Effector memory CD4-positive, alpha-beta T cell (primary cell): ENCODE results near the gene IFI27.

ENCODE experiments used
- DNase-seq, 3 donors: peaks; one replicate each; pipeline ENCODE4 v3.0.0-alpha.2; 2020
- H3K27ac ChIP-seq: 2 replicates; pipeline ENCODE4 v1.7.0; 2013; ENCODE audit warnings: mild to moderate bottlenecking, low read length, moderate library complexity; ENCODE audit not compliant: insufficient read depth, poor library complexity, severe bottlenecking
- H3K27me3 ChIP-seq: replicated peaks from 2 replicates; pipeline ENCODE4 v1.7.0; 2013; ENCODE audit warnings: mild to moderate bottlenecking, low read length; ENCODE audit not compliant: insufficient read depth, control insufficient read depth, poor library complexity, severe bottlenecking
- H3K36me3 ChIP-seq: 2 replicates; pipeline ENCODE4 v1.7.0; 2013; ENCODE audit warnings: mild to moderate bottlenecking, low read length, moderate library complexity; ENCODE audit not compliant: control insufficient read depth, insufficient read depth
- H3K4me1 ChIP-seq: 2 replicates; pipeline ENCODE4 v1.7.0; 2013; ENCODE audit warnings: low read length, mild to moderate bottlenecking; ENCODE audit not compliant: control insufficient read depth, insufficient read depth, poor library complexity, severe bottlenecking
- H3K4me3 ChIP-seq: 2 replicates; pipeline ENCODE4 v1.7.0; 2013; ENCODE audit warnings: low read length, low read depth, mild to moderate bottlenecking; ENCODE audit not compliant: insufficient read depth, poor library complexity, severe bottlenecking
- H3K9me3 ChIP-seq: 2 replicates; pipeline ENCODE4 v1.7.0; 2013; ENCODE audit warnings: mild to moderate bottlenecking, low read length, moderate library complexity; ENCODE audit not compliant: control insufficient read depth

Gene IFI27

DNA sequence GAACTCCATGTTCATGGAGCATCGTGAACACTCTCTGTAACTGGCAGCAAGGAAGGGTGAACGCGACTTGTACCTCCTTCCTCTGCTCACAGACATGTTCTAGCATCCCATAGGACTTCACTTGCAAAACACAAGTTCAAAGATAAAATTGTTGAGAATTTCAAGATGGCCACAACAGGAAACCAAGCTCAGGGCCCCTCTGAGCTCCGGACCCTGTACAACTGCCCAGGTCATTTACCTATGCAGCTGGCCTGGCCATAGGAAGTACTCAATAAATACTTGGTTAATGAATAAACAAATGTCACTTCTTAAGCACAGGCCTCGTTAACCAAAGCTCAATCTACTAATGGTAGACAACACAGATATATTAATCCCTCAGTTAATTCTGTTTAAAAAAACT lies 51.9 kb downstream of the IFI27 start:
- no peaks in the 10 kb centered on the region for H3K9me3 ChIP-seq
- H3K27ac ChIP-seq: no peak overlapping the region
- DNase-seq: no peak
- H3K4me1 ChIP-seq: peaks cover 45% of the 10 kb centered on the region
- no peaks in the 10 kb centered on the region for H3K36me3 ChIP-seq
- no peaks in the 10 kb centered on the region for H3K27me3 ChIP-seq
- no peak overlapping the region for H3K4me3 ChIP-seq

DNA sequence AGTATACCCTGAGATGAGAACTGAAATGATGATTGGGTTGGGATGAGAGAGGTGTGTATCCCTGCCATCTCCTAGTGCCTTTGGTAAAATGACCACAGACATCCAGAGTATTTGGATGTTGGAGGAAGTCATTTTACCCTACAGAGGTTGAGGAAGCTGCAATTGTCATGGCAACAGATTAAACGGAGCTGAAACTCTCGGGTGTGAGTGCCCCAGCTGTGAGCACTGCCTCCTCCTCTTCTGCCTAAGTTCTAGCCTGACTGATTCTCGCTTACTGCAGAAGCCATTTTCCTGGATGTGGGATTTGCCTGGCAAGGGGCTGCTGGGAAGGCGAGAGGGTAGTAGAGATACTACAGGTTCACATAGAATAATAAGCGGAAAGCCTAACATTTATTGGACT lies 53.3 kb downstream of the IFI27 start:
- Histone ChIP-seq H3K4me1 (peaks cover 36% of the 10 kb centered on the region), H3K27me3 (no peaks in the 10 kb centered on the region), H3K9me3 (no peaks in the 10 kb centered on the region), H3K4me3 (no peak overlapping the region), H3K36me3 (no peaks in the 10 kb centered on the region), H3K27ac (no peak overlapping the region)
- no peak for DNase-seq

DNA sequence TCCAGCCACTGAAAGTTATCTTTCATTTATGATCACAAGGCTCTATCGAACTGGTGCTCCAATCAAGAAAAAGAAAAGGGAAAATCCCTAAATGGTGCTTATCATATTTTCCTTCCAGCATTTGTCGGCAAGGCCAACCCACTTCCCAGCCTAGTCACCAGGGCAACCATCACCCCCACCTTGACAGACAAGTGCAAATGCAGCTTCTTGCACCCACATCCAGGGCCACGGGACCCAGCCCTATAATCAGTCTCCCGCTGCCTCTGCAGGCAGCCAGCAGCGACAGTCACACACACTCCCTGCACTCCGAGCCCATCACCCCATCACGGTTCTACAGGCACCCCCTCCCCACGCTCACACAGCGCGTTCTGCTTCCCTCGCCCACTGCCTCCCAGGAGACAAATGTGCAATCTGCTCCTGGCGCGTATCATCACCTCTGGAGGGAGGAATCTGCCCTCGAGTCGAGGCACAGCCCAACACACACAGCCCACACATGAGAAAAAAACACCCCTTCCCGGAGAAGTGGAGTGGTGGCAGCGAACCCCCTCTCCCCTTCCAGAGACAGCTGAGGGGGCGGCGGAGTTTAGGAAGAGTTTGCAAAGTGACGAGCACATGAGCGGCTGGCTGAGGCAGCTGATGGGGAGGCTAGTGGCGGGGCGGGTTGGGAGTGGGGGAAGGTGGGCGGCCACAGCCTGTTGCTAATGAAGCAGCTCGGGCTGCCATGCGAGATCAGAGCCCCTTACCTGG lies 54.3 kb downstream of the IFI27 start:
- H3K27ac ChIP-seq: no peak overlapping the region
- H3K4me3 ChIP-seq: no peak overlapping the region
- DNase-seq: no peak
- H3K4me1 ChIP-seq: peaks cover 36% of the 10 kb centered on the region
- H3K9me3 ChIP-seq: no peaks in the 10 kb centered on the region
- H3K36me3 ChIP-seq: no peaks in the 10 kb centered on the region
- no peaks in the 10 kb centered on the region for H3K27me3 ChIP-seq

GRCh38 chr14:94165744-94166143 lies 55.2 kb downstream of the IFI27 start:
- Histone ChIP-seq H3K36me3 (no peaks in the 10 kb centered on the region), H3K9me3 (no peaks in the 10 kb centered on the region), H3K27ac (no peak overlapping the region), H3K4me3 (no peak overlapping the region), H3K27me3 (no peaks in the 10 kb centered on the region), H3K4me1 (peaks cover 34% of the 10 kb centered on the region)
- no peak for DNase-seq
